HPDE6-E6E7 (cell line): ENCODE results near the gene GSG1L.

ENCODE experiments used
- DNase-seq: peaks from one replicate; pipeline ENCODE4 v3.0.0; 2011; ENCODE audit warnings: missing footprints; ENCODE audit errors: extremely low spot score

GSG1L gene

DNA sequence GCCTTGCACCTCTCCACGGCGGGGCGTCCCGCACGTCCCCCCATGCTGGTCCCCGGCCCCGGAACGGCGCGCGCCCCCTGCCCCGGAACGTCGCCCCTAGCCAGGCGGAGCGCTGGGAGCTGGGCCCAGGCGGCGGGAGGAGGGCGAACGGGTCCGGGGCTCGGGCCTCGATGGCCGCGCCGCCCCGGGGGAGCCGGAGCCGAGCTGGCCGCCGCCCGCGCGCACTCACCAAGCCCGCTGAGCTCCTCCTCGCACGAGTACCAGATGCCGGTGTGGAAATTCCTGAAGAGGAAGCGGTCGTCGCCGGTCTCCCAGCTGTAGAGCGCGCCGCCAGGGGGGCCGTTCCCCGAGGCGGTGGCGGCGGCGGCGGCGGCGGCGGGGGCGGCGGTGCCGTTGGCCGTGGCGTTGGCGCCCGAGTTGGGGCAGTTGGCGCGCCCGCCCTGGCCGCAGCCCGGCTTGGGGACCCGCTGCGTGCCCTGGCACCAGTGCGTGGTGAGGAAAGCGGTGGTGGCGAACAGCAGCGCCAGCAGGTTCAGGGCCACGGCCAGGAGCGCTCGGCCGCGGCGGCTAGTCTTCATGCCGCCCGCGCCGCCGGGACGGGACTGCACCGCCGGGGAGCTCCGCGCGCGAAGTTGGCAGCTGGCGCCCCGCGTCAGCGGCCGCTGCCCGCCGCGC, 530 bp downstream of the GSG1L start:
- no peak for DNase-seq

DNA sequence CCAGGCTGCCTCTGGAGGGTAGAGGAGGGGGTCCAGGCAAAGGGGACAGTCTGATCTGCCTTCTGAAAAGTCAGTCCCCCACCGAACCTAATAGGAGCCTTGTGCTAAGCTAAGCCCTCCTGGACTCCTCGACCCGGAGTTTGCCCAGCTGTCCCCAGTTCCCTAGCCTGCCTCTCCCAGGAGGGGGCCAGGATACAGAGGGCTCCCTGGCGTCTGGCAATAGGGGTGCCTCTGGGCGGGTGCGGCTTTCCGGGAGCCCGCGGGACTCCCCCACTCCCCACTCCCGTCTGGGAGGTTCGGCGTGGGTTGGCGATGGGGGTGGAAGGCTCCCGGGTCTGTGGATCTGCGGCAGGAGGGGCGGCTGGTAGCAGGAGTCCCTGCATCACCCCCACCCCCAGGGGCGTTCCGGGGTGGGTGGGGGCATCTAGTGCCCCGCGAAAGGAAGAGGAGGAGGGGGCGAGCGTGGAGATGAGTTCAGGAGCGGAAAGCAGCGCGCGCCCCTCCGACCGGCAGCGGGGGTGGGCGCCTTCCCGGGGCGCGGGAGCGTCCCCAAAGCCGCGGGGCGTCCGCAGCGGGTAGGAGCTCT, 1.2 kb downstream of the GSG1L start:
- no peak for DNase-seq

- no peak for DNase-seq
Measured at GRCh38 chr16:28061352-28062101, 2.0 kb downstream of the GSG1L start.

DNA sequence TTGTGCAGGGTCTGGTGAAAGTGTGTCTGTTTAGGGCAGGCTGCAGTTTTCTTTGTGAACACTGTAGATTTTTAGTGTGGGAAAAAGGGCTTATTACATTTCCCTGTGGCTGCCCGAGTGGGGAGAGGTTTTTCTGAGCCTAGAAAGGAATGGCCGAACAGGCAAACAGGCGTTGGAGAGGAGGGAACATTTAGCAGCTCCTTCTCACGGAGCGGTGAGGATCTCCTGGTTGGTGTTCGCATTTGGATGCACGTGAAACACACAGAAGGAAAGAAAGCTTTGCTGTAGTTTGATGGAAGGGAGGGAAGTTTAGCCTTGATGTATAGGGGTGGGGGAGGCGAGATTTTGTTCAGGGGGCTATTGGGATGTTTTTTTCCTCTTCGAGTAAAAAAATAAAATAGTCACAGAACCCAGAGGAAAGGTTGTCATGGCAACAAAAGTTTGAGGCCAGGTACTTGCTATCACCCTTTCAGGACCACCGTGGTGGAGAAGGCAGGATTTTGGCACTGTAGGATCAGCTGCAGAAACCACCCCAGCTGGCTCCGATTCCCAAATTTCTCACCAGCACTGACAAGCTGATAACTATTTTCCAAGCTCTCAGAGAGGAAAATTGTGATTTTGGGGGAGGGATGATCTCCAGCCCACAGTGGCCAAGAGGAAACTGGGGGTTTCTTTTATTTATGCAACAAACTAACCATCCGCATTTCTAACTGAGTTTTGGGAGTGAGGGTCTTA, 3.5 kb downstream of the GSG1L start:
- DNase-seq: no peak

DNA sequence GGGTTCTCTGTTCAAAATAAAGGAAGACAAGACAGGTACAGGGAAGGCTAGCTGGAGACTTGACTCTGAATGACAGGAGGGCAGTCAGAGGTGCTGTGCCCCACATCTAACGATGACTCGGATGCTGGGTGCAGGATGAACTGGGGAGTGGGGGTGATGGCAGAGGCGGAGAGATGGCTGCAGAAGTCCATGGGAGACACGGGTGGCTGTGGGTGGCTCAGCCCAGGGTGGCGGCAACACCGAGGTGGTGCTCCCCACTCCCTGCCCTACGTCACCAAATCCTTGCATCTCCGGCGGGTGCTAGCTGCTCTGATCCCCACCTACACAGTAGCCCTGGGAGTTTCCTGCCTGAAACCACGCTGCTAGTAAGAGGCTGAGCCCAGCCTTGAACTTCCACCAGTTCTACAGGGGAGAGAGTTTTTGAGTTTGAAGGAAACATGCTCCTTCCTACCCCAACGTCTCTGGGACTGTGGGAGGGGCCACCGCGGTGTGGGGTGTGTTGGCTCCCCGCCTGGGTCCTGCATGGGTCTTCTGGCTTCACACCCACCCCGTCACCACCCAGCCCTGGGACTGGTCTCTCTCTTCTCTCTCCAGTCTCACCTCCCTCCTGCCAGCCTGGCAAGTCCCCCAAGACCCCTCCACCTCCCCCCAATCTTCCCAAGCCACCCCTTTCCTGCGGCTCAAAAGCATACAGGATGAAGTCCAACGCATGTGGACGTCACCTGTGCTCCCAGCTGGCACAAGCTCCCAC, 4.5 kb downstream of the GSG1L start:
- no peak for DNase-seq

DNA sequence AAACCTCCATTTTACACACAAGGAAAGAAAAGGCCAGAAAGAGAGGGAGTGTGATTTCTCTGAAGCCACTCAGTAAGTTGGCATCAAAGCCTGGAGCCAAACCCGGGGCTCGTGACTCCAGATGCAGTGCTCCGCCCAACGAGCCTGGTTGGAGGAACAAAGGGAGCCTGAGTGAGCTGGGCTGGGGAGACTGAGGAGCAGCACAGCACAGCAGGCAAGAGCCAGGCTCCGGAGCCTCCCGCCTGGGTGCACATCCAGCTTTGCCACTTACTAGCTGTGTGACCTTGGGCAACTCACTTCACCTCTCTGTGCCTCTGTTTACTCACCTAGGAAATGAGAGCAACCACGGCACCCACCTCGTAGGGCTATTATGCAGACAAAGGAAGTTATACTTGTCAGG, 5.6 kb downstream of the GSG1L start:
- DNase-seq: no peak

GRCh38 chr16:28053461-28053860, 10.1 kb downstream of the GSG1L start:
- DNase-seq: no peak

DNA sequence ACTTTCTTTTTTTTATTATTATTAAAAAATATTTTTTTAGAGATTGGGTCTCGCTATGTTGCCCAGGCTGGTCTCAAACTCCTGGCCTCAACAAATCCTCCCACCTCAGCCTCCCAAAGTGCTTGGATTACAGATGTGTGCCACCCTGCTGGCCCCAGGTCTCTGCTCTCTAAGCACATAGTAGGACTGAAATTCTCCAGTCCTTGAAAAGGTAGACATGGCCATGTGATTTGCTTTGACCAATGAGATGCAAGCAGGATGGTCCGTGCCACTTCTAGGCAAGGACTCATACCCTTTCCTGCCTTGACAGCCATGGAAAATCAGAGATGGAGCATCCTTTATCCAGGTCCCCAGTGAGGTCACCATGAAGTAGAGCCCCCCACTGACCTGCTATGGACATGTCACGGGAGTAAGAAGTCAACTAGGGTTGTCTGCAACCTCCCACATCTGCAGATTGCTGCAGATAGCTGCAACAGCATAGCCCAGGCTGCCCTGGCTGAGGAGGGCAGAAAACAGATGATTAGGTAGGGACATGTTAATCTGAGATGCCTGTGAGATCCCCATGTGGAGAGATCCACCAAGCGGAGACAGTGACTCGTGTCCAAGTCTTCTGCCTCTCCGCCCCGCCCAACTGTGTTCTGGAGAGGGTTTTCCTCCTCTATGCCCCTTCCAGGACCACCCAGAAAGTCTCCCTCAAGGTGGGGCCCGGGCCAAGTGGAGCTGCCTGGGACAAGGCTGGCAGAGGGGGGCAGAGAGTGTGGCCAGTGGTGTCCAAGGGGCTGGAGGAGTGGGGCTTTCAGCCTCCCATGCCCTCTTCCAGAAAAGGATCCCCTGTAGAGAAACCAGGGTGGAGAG, 11.0 kb downstream of the GSG1L start:
- no peak for DNase-seq

- DNase-seq: no peak
Measured at GRCh38 chr16:28051486-28051885, 12.0 kb downstream of the GSG1L start.

GRCh38 chr16:28042811-28043210, 20.7 kb downstream of the GSG1L start:
- DNase-seq: no peak

DNA sequence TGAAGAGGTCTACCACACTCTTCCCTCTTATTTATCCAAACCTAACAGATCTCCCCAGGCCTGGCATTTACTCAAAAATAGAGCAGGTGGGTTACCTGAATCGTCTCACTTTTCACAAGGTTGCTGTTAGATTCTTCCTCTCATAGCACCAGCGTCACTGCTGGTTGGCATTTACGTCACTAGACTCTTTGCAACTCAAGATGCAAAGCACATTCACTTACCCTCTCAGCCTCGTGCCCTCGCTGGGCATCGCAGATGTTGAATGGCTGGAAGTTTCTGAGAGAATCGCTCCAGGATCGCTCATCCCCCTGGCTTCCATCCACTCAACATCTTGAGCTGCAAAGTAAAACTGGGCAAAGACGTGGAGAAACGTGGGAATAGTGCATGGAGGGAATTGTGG, 21.9 kb downstream of the GSG1L start:
- DNase-seq: no peak

DNA sequence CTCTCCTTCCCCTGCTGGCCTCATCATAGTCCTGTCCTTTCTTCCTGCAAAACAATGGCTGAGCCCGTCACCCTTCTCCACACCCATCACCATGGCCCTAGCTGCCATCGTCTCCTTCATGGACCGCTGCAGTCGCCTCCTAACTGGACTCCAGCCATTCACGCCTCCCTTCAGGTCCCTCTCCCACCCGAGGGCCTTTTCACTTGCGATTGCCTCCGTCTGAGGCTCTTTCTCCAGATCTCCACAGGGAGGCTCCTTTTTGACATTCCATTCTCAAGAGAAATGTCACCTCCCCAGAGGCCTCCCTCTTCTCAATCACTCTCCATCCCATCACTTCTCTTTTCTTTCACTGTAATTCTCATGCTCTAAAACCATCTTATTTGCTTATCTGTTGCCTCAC, 23.5 kb downstream of the GSG1L start:
- no peak for DNase-seq

DNA sequence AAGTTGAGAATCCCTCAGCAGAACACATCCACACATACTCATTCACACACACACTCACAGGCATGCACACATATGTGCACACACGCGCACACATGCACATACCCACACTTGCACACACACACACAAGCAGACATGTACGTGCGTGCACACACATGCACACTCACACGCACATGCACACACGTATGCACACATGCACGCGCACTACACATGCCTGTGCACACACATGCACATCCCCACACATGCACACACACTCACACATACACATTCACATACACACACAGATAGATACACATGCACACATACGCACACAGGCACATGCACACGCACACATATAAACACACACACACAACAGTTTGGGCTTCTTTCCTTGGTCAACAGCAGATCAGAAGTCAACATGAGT, 24.0 kb downstream of the GSG1L start:
- no peak for DNase-seq

DNA sequence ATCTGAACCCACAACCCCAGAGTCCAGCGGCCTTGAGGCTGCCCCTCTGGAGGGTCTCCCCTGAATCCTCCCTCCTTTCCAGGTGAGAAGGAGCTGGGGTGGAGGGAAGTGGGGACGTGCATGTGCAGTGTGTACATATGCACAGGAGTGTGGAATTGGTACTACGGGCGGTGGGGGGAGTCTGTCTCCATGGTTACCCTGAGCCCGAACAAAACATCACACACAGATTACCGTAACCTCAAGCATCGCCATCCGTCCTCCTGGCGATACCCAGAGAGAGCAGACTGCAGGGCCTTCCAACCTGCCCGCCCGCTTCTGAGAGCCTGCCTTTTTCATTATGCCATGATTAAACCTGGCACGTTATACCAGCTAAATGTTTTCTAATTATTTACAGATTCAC, 25.1 kb downstream of the GSG1L start:
- no peak for DNase-seq

GRCh38 chr16:28035866-28036393, 27.6 kb downstream of the GSG1L start:
- no peak for DNase-seq

DNA sequence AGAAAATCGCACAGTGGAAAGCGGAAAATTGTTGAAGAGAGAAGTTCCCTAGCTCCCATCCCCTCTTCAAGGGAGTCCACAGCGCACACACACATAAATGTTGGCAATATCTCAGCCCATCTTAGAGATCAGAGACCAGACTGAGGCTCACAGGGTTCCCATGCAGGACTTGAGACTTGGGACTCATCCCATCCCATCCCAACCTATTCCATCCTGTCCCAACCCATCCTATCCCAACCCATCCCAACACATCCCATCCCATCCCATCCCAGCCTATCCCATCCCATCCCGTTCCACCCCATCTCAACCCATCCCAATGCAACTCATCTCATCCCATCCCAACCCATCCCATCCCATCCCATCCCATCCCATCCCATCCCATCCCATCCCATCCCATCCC, 29.6 kb downstream of the GSG1L start:
- no peak for DNase-seq

GRCh38 chr16:28029387-28030002, 34.0 kb downstream of the GSG1L start:
- no peak for DNase-seq

GRCh38 chr16:28027055-28027454, 36.5 kb downstream of the GSG1L start:
- DNase-seq: no peak

GRCh38 chr16:28025631-28026030, 37.9 kb downstream of the GSG1L start:
- no peak for DNase-seq

GRCh38 chr16:28019218-28019617, 44.3 kb downstream of the GSG1L start:
- DNase-seq: no peak
